IMR-90 (cell line): ENCODE data around the gene PACSIN3. TPM values are rescaled to one million over a fixed set of nuclear protein-coding genes. Genes with fewer than 3 reads are reported as not detected.

Experiments
- ATAC-seq: fragments of 200-7000 bp; cut with Tn5 transposase; 2 replicates; pipeline ENCODE4 v1.9.1; 2020; ENCODE audit warnings: low read depth, mild to moderate bottlenecking, moderate library complexity
- BruUV-seq: library from RNA; stranded (reverse); fragments of 400-500 nt; replicated peaks from 2 replicates; lab custom pipeline; 2021; lab: Mats Ljungman, UMichigan
- CTCF ChIA-PET: fragments of 300-600 bp; formaldehyde crosslinking; extraction: SDS; loops from one replicate; lab custom pipeline; 2021; ENCODE audit warnings: antibody characterized with exemption; lab: Yijun Ruan, JAX
- POLR2A ChIA-PET: fragments of 300-600 bp; sonication (Branson Sonifier 250); formaldehyde crosslinking; loops from one replicate; lab custom pipeline; 2022; ENCODE audit warnings: antibody characterized with exemption; ENCODE audit not compliant: unreplicated experiment; lab: Charles Lee
- DNase-seq: peaks from one replicate; pipeline ENCODE4 v3.0.0; 2013
- H2AFZ ChIP-seq: replicated peaks from 2 replicates; pipeline ENCODE3; 2013; ENCODE audit warnings: low read length, mild to moderate bottlenecking; ENCODE audit not compliant: poor library complexity
- H2AK5ac ChIP-seq: 2 replicates; pipeline ENCODE4 v1.6.1; 2013; ENCODE audit warnings: low read depth, low read length, inconsistent platforms
- H2AK9ac ChIP-seq: replicated peaks from 2 replicates; pipeline ENCODE3; 2013; ENCODE audit warnings: mild to moderate bottlenecking, low read depth, low read length, moderate library complexity; ENCODE audit not compliant: poor library complexity
- H2BK120ac ChIP-seq: 2 replicates; pipeline ENCODE4 v1.6.1; 2013; ENCODE audit warnings: low read depth, low read length, inconsistent platforms
- H2BK15ac ChIP-seq: 3 replicates; pipeline ENCODE4 v1.6.1; 2013; ENCODE audit warnings: low read depth, low read length, inconsistent platforms
- H2BK20ac ChIP-seq: 2 replicates; pipeline ENCODE4 v1.6.1; 2013; ENCODE audit warnings: low read depth, mild to moderate bottlenecking, inconsistent platforms, low read length, moderate library complexity
- H2BK5ac ChIP-seq: 2 replicates; pipeline ENCODE4 v1.6.1; 2013; ENCODE audit warnings: mild to moderate bottlenecking, low read depth, low read length, inconsistent platforms; ENCODE audit not compliant: poor library complexity, severe bottlenecking
- H3K14ac ChIP-seq: replicated peaks from 2 replicates; pipeline ENCODE4 v1.6.1; 2013; ENCODE audit warnings: low read depth, low read length, inconsistent platforms
- H3K18ac ChIP-seq: 2 replicates; pipeline ENCODE4 v1.6.1; 2013; ENCODE audit warnings: low read depth, low read length, control low read depth
- H3K23ac ChIP-seq: 2 replicates; pipeline ENCODE4 v1.6.1; 2013; ENCODE audit warnings: low read depth, low read length, inconsistent platforms
- H3K27ac ChIP-seq: 2 replicates; pipeline ENCODE4 v1.5.1; 2013; ENCODE audit warnings: mild to moderate bottlenecking, control low read depth, low read length; ENCODE audit not compliant: insufficient read depth
- H3K27me3 ChIP-seq: 2 replicates; pipeline ENCODE4 v1.6.1; 2013; ENCODE audit warnings: low read length; ENCODE audit not compliant: control insufficient read depth, insufficient read depth
- H3K36me3 ChIP-seq: 2 replicates; pipeline ENCODE4 v1.6.1; 2013; ENCODE audit warnings: low read length, mixed read lengths; ENCODE audit not compliant: control insufficient read depth, insufficient read depth
- H3K4ac ChIP-seq: 2 replicates; pipeline ENCODE4 v1.6.1; 2013; ENCODE audit warnings: low read depth, low read length, inconsistent platforms
- H3K4me1 ChIP-seq: 2 replicates; pipeline ENCODE4 v1.6.1; 2013; ENCODE audit warnings: low read length, mixed read lengths; ENCODE audit not compliant: control insufficient read depth, insufficient read depth
- H3K4me2 ChIP-seq: 2 replicates; pipeline ENCODE4 v1.6.1; 2013; ENCODE audit warnings: low read depth, mild to moderate bottlenecking, control low read depth, low read length, moderate library complexity
- H3K4me3 ChIP-seq: 2 replicates; pipeline ENCODE4 v1.5.1; 2013; ENCODE audit warnings: low read depth, mild to moderate bottlenecking, control low read depth, low read length, moderate library complexity; ENCODE audit not compliant: insufficient read depth
- H3K56ac ChIP-seq: 2 replicates; pipeline ENCODE4 v1.6.1; 2013; ENCODE audit warnings: low read length, inconsistent platforms; ENCODE audit not compliant: insufficient read depth; ENCODE audit errors: extremely low read depth
- H3K79me1 ChIP-seq, 2 experiments: 2 replicates each; pipeline ENCODE4 v1.6.1; 2013; ENCODE audit warnings: low read length in 2 of 2, inconsistent platforms in 1 of 2, low read depth in 1 of 2
- H3K9ac ChIP-seq: 2 replicates; pipeline ENCODE4 v1.6.1; 2013; ENCODE audit warnings: low read depth, low read length, control low read depth
- H3K9me1 ChIP-seq: 2 replicates; pipeline ENCODE4 v1.6.1; 2013; ENCODE audit warnings: low read length, inconsistent platforms; ENCODE audit not compliant: insufficient read depth
- H3K9me3 ChIP-seq: 2 replicates; pipeline ENCODE4 v1.6.1; 2013; ENCODE audit warnings: low read length; ENCODE audit not compliant: control insufficient read depth, insufficient read depth
- H4K20me1 ChIP-seq: 2 replicates; pipeline ENCODE4 v1.6.1; 2013; ENCODE audit warnings: low read length, inconsistent platforms; ENCODE audit not compliant: insufficient read depth
- H4K5ac ChIP-seq: 2 replicates; pipeline ENCODE4 v1.6.1; 2013; ENCODE audit warnings: mild to moderate bottlenecking, low read depth, low read length, control low read depth
- H4K8ac ChIP-seq, 2 experiments: 2 replicates each; pipeline ENCODE4 v1.6.1; 2013; ENCODE audit warnings: low read depth in 2 of 2, low read length in 2 of 2, control low read depth in 1 of 2, inconsistent platforms in 1 of 2
- H4K91ac ChIP-seq: 2 replicates; pipeline ENCODE4 v1.6.1; 2013; ENCODE audit warnings: low read depth, low read length, inconsistent platforms; ENCODE audit not compliant: insufficient read depth
- BHLHE40 ChIP-seq: fragments of 150-350 bp; IDR thresholded peaks from 2 replicates; pipeline ENCODE4 v1.6.1; 2016; ENCODE audit warnings: mild to moderate bottlenecking, low read depth, low read length
- CEBPB ChIP-seq: IDR thresholded peaks from 2 replicates; pipeline ENCODE4 v1.6.1; 2012; ENCODE audit warnings: low read depth, low read length, improper control_type of control experiment
- CHD1 ChIP-seq: IDR thresholded peaks from 2 replicates; pipeline ENCODE4 v1.6.1; 2012; ENCODE audit warnings: low read depth, low read length, improper control_type of control experiment
- FOS ChIP-seq: fragments of 150-350 bp; IDR thresholded peaks from 2 replicates; pipeline ENCODE4 v1.6.1; 2016; ENCODE audit warnings: low read depth, low read length
- MAFK ChIP-seq: IDR thresholded peaks from 2 replicates; pipeline ENCODE4 v1.6.1; 2012; ENCODE audit warnings: low read depth, low read length, improper control_type of control experiment
- MAZ ChIP-seq: IDR thresholded peaks from 2 replicates; pipeline ENCODE4 v1.6.1; 2012; ENCODE audit warnings: low read depth, mild to moderate bottlenecking, low read length, improper control_type of control experiment, moderate library complexity, borderline replicate concordance
- MXI1 ChIP-seq: IDR thresholded peaks from 2 replicates; pipeline ENCODE4 v1.6.1; 2012; ENCODE audit warnings: low read depth, mild to moderate bottlenecking, low read length, moderate library complexity, borderline replicate concordance
- POLR2A ChIP-seq: IDR thresholded peaks from 2 replicates; pipeline ENCODE4 v1.6.1; 2012; ENCODE audit warnings: mild to moderate bottlenecking, low read depth, low read length
- RAD21 ChIP-seq: IDR thresholded peaks from 2 replicates; pipeline ENCODE4 v1.6.1; 2012; ENCODE audit warnings: low read length, improper control_type of control experiment
- RCOR1 ChIP-seq: IDR thresholded peaks from 2 replicates; pipeline ENCODE4 v1.6.1; 2012; ENCODE audit warnings: mild to moderate bottlenecking, low read length, improper control_type of control experiment; ENCODE audit not compliant: insufficient replicate concordance
- RFX5 ChIP-seq: IDR thresholded peaks from 2 replicates; pipeline ENCODE4 v1.8.0; 2012; ENCODE audit warnings: low read depth, mild to moderate bottlenecking, low read length, moderate library complexity
- WGBS, 2 experiments: methylation state at CpG; one replicate each; pipeline versions ENCODE4 v1.1.5 to v1.1.7; 2013; ENCODE audit warnings: missing lambda C conversion rate in 2 of 2; ENCODE audit not compliant: insufficient read length in 1 of 2; ENCODE audit errors: extremely low coverage in 2 of 2; 5-methylcytosine and 5-hydroxymethylcytosine counted together
- dilution Hi-C: fragments of 300-500 bp; cut with HindIII; formaldehyde crosslinking; loops from one replicate; pipeline ENCODE4 v1.14.3; 2018; ENCODE audit warnings: low sequenced_read_pairs; ENCODE audit not compliant: unreplicated experiment
- in situ Hi-C: fragments of 300-500 bp; cut with MboI; formaldehyde crosslinking; loops from 3 replicates; pipeline ENCODE4 v1.14.3; 2019; ENCODE audit warnings: low sequenced_read_pairs, inconsistent platforms, mixed read lengths
- intact Hi-C: fragments of 100-400 bp; cut with micrococcal nuclease; formaldehyde crosslinking; loops from 2 replicates; pipeline ENCODE4 v1.10.0; 2022
- polyA plus RNA-seq, 3 experiments: library from polyadenylated mRNA; depleted of rRNA; stranded (reverse); fragments of >200 nt; gene quantifications; 2 replicates each; pipeline ENCODE4 v1.2.3, GENCODE V29; 2012; ENCODE audit warnings: low replicate concordance in 1 of 3
- total RNA-seq: library from RNA; depleted of rRNA; stranded (reverse); fragments of >200 nt; gene quantifications from 2 replicates; pipeline ENCODE4 v1.2.3, GENCODE V29; 2012
- TF ChIP-seq, protein P1 (sequence below): fragments of 150-350 bp; IDR thresholded peaks from 2 replicates; pipeline ENCODE4 v1.6.1; 2017; ENCODE audit warnings: mild to moderate bottlenecking, antibody characterized with exemption, low read length, low read depth
- TF ChIP-seq, protein P2 (sequence below): conservative IDR thresholded peaks from 2 replicates; pipeline ENCODE4 v1.5.1; 2012; ENCODE audit warnings: mild to moderate bottlenecking, low read depth, low read length, improper control_type of control experiment
- TF ChIP-seq, protein P3 (sequence below): fragments of 150-350 bp; IDR thresholded peaks from 2 replicates; pipeline ENCODE4 v1.6.1; 2016; ENCODE audit warnings: low read depth, mild to moderate bottlenecking, low read length, moderate library complexity, borderline replicate concordance

The PACSIN3 gene
- total and polyA plus RNA-seq, 2 of the 4 experiments (the other 2 are of a cell fraction), result 19.2 to 21.1 TPM

DNA sequence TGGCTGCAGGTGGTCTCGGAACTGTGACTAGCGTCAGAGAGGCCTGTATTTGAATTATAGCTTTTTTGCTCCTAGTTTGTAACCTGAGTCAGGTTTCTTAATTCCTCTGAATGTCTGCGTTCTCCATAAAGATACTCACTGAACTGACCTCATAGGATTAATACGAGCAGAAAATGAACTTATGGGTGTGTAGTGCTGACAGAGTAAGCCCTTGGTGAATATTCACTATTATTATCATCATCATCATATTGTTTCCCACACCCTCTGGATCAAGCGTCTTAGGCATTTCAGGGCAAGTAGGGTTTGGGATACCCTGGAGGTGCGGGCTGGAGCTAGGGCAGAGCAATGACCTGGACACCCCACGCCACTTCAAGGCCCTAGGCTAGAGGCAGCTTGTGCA, 38.6 kb downstream of the PACSIN3 start:
- Histone ChIP-seq H3K23ac (no peak overlapping the region), H3K27ac (no peak overlapping the region), H3K9me1 (peaks cover 15% of the 10 kb centered on the region), H2BK15ac (no peak overlapping the region), H3K79me1 (no peaks in the 10 kb centered on the region; a peak in 1 of 4 replicates), H4K5ac (no peak overlapping the region), H2AFZ (no peak overlapping the region), H3K4me3 (no peak overlapping the region), H2BK5ac (no peak overlapping the region), H3K9ac (no peak overlapping the region), H3K27me3 (no peaks in the 10 kb centered on the region), H4K91ac (no peak overlapping the region), H2AK9ac (no peak overlapping the region), H3K14ac (no peak overlapping the region), H2BK20ac (no peak overlapping the region), H2AK5ac (no peak overlapping the region), H3K9me3 (no peaks in the 10 kb centered on the region), H3K56ac (no peak overlapping the region), H3K4me2 (no peak overlapping the region), H3K36me3 (peaks cover 2% of the 10 kb centered on the region; the same call in 1 of the 2 replicates), H2BK120ac (no peak overlapping the region), H4K8ac (no peak overlapping the region), H4K20me1 (no peaks in the 10 kb centered on the region; the same call in 1 of the 2 replicates), H3K4me1 (peaks cover 14% of the 10 kb centered on the region), H3K4ac (no peak overlapping the region), H3K18ac (no peak overlapping the region)
- no peak for DNase-seq
- intact Hi-C loops (loop anchor here (10.0 kb wide), 1 partner anchor 143 kb away; no protein-coding TSS in a partner anchor), in situ Hi-C loops (no loop called here), dilution Hi-C loops (no loop called here)
- no TSS peak for BruUV-seq
- ChIA-PET POLR2A (no interaction called here), CTCF (interaction anchor here (1.4 kb wide), 1 partner anchor 252 kb away, joined by 4 read pairs; no protein-coding TSS in a partner anchor)
- TF ChIP-seq, protein P1, sequence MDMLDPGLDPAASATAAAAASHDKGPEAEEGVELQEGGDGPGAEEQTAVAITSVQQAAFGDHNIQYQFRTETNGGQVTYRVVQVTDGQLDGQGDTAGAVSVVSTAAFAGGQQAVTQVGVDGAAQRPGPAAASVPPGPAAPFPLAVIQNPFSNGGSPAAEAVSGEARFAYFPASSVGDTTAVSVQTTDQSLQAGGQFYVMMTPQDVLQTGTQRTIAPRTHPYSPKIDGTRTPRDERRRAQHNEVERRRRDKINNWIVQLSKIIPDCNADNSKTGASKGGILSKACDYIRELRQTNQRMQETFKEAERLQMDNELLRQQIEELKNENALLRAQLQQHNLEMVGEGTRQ, result no peak
- TF ChIP-seq CEBPB, result no peak
- TF ChIP-seq, protein P2, sequence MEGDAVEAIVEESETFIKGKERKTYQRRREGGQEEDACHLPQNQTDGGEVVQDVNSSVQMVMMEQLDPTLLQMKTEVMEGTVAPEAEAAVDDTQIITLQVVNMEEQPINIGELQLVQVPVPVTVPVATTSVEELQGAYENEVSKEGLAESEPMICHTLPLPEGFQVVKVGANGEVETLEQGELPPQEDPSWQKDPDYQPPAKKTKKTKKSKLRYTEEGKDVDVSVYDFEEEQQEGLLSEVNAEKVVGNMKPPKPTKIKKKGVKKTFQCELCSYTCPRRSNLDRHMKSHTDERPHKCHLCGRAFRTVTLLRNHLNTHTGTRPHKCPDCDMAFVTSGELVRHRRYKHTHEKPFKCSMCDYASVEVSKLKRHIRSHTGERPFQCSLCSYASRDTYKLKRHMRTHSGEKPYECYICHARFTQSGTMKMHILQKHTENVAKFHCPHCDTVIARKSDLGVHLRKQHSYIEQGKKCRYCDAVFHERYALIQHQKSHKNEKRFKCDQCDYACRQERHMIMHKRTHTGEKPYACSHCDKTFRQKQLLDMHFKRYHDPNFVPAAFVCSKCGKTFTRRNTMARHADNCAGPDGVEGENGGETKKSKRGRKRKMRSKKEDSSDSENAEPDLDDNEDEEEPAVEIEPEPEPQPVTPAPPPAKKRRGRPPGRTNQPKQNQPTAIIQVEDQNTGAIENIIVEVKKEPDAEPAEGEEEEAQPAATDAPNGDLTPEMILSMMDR, result no peak
- no peak for TF ChIP-seq POLR2A
- TF ChIP-seq MXI1, result no peak
- TF ChIP-seq, protein P3, sequence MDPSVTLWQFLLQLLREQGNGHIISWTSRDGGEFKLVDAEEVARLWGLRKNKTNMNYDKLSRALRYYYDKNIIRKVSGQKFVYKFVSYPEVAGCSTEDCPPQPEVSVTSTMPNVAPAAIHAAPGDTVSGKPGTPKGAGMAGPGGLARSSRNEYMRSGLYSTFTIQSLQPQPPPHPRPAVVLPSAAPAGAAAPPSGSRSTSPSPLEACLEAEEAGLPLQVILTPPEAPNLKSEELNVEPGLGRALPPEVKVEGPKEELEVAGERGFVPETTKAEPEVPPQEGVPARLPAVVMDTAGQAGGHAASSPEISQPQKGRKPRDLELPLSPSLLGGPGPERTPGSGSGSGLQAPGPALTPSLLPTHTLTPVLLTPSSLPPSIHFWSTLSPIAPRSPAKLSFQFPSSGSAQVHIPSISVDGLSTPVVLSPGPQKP, result no peak
- no peak for TF ChIP-seq MAFK
- TF ChIP-seq RCOR1, result no peak
- TF ChIP-seq RAD21, result no peak
- no peak for TF ChIP-seq FOS
- TF ChIP-seq RFX5, result no peak
- no peak for TF ChIP-seq BHLHE40
- TF ChIP-seq CHD1, result no peak
- TF ChIP-seq MAZ, result no peak
- 100% methylated on average over 1 of the region's 7 CpGs; no CpG with 5 or more reads in 1 of the 2 experiments for WGBS, 2 experiments
- no peak for ATAC-seq
